ENCODE results near the gene APPL1. TPM values are rescaled to one million over a fixed set of nuclear protein-coding genes. Genes with fewer than 3 reads are reported as not detected.
A peak's percentile ranks its signal among the peaks of the same experiment; 100 is the strongest.

The APPL1 gene
- total and polyA plus RNA-seq, 12 donors = 6.1 to 45.7 (median 32.3) TPM

- no peaks in the 10 kb centered on the region for H3K4me1 ChIP-seq (replicated peaks in 1 of 2)
- no peaks in the 10 kb centered on the region for H3K27me3 ChIP-seq
- DNase-seq = no peak
- no peak overlapping the region for H3K27ac ChIP-seq
- TF ChIP-seq POLR2A (IDR thresholded peaks at IDR 0.05) = no peak
- TF ChIP-seq CTCF (IDR thresholded peaks at IDR 0.05) = no peak
- no peak overlapping the region for H3K4me3 ChIP-seq
- WGBS, 4 donors = 94 to 98% (median 96%) methylated on average over 2 of the region's 2 CpGs
- no peaks in the 10 kb centered on the region for H3K9me3 ChIP-seq (replicated peaks in 1 of 3)
- no peaks in the 10 kb centered on the region for H3K36me3 ChIP-seq (replicated peaks in 1 of 2)
- intact Hi-C loops (cut with DNase I) = no loop called here
Measured at GRCh38 chr3:57206423-57206822, 21.1 kb upstream of the APPL1 start.

GRCh38 chr3:57221883-57222282 is 5.6 kb upstream of the APPL1 start:
- H3K36me3 ChIP-seq (replicated peaks in 1 of 2) = no peaks in the 10 kb centered on the region
- H3K27me3 ChIP-seq = no peaks in the 10 kb centered on the region
- no peak overlapping the region for H3K27ac ChIP-seq
- no peak for DNase-seq
- TF ChIP-seq CTCF (IDR thresholded peaks at IDR 0.05) (peak in 2 of 6 experiments; percentile 12 to 33), POLR2A (IDR thresholded peaks at IDR 0.05) (no peak)
- no peak overlapping the region for H3K4me3 ChIP-seq
- H3K4me1 ChIP-seq (replicated peaks in 1 of 2) = peaks cover 0 to 8% of the 10 kb centered on the region in 2 donors
- intact Hi-C loops (cut with DNase I) = loop anchor here in 1 of 2 donors (10.0 kb wide), 1 partner anchor 47 kb away; no protein-coding TSS in a partner anchor
- no peaks in the 10 kb centered on the region for H3K9me3 ChIP-seq (replicated peaks in 1 of 3)
- 43 to 65% (median 55%) methylated on average over 2 of the region's 2 CpGs for WGBS, 4 donors

- Histone ChIP-seq H3K9me3 (replicated peaks in 1 of 3) (no peaks in the 10 kb centered on the region), H3K4me1 (replicated peaks in 1 of 2) (peaks cover 10 to 24% of the 10 kb centered on the region in 2 donors), H3K27me3 (no peaks in the 10 kb centered on the region), H3K4me3 (no peak overlapping the region), H3K36me3 (replicated peaks in 1 of 2) (no peaks in the 10 kb centered on the region), H3K27ac (no peak overlapping the region)
- DNase-seq = no peak
- intact Hi-C loops (cut with DNase I) = loop anchor here in 1 of 2 donors (10.0 kb wide), 1 partner anchor 50 kb away; no protein-coding TSS in a partner anchor
- no peak for TF ChIP-seq POLR2A (IDR thresholded peaks at IDR 0.05)
- WGBS, 4 donors = 72 to 83% (median 77%) methylated on average over 4 of the region's 4 CpGs
Measured at GRCh38 chr3:57224856-57225255, 2.7 kb upstream of the APPL1 start.

GRCh38 chr3:57226176-57226575 is 1.4 kb upstream of the APPL1 start:
- no peak for TF ChIP-seq POLR2A (IDR thresholded peaks at IDR 0.05)
- no peak for TF ChIP-seq CTCF (IDR thresholded peaks at IDR 0.05)
- H3K27ac ChIP-seq = no peak overlapping the region
- H3K27me3 ChIP-seq = no peaks in the 10 kb centered on the region
- no peaks in the 10 kb centered on the region for H3K9me3 ChIP-seq (replicated peaks in 1 of 3)
- no peaks in the 10 kb centered on the region for H3K36me3 ChIP-seq (replicated peaks in 1 of 2)
- peaks cover 15 to 34% of the 10 kb centered on the region in 2 donors for H3K4me1 ChIP-seq (replicated peaks in 1 of 2)
- H3K4me3 ChIP-seq = no peak overlapping the region
- WGBS, 4 donors = 58 to 73% (median 63%) methylated on average over 2 of the region's 2 CpGs
- no peak for DNase-seq
- intact Hi-C loops (cut with DNase I) = loop anchor here in 1 of 2 donors (10.0 kb wide), 1 partner anchor 51 kb away; no protein-coding TSS in a partner anchor
